ENCODE data around the gene CCDC187. TPM values are rescaled to one million over a fixed set of nuclear protein-coding genes. Genes with fewer than 3 reads are reported as not detected.

The CCDC187 gene
- polyA plus RNA-seq, 1 donor from 2014 or later = not detected

GRCh38 chr9:136218271-136218670 lies 85.6 kb downstream of the CCDC187 start:
- no peak overlapping the region for H3K4me3 ChIP-seq (ENCODE audit: low read length)
- no peaks in the 10 kb centered on the region for H3K27me3 ChIP-seq (ENCODE audit: insufficient read depth, low read depth, low read length)
- H3F3A ChIP-seq (ENCODE audit: insufficient read depth, low read length, poor library complexity, severe bottlenecking) = no peaks in the 10 kb centered on the region
- H3K79me2 ChIP-seq (replicated peaks; ENCODE audit: insufficient read depth, low read length) = no peaks in the 10 kb centered on the region
- no peak overlapping the region for H3K9ac ChIP-seq (ENCODE audit: low read length)
- no peaks in the 10 kb centered on the region for H3K9me2 ChIP-seq (ENCODE audit: insufficient read depth, low read length)
- no peak overlapping the region for H3K27ac ChIP-seq (ENCODE audit: low read length)
- no peak overlapping the region for H3K4me2 ChIP-seq (ENCODE audit: low read length)
- H3K36me3 ChIP-seq (ENCODE audit: insufficient read depth, low read length) = peaks cover 6% of the 10 kb centered on the region
- H4K20me1 ChIP-seq (ENCODE audit: insufficient read depth) = no peaks in the 10 kb centered on the region
- no peak for TF ChIP-seq CTCF (IDR thresholded peaks at IDR 0.05; ENCODE audit: poor library complexity, severe bottlenecking)
- no peak for TF ChIP-seq REST (IDR thresholded peaks at IDR 0.05; ENCODE audit: borderline replicate concordance)
- TF ChIP-seq SMC3 (conservative IDR thresholded peaks at IDR 0.05; ENCODE audit: poor library complexity) = no peak
- TF ChIP-seq MXI1 (conservative IDR thresholded peaks at IDR 0.05; ENCODE audit: poor library complexity, severe bottlenecking) = no peak
- no peak for TF ChIP-seq POLR2AphosphoS5 (IDR thresholded peaks at IDR 0.05)
- no peak overlapping the region for H2AFZ ChIP-seq (ENCODE audit: low read depth, low read length)
- H3K9me3 ChIP-seq (ENCODE audit: low read length) = no peaks in the 10 kb centered on the region

GRCh38 chr9:136216541-136217244 lies 87.2 kb downstream of the CCDC187 start:
- peaks cover 6% of the 10 kb centered on the region for H3K36me3 ChIP-seq (ENCODE audit: insufficient read depth, low read length)
- no peak overlapping the region for H3K9ac ChIP-seq (ENCODE audit: low read length)
- no peak overlapping the region for H3K27ac ChIP-seq (ENCODE audit: low read length)
- H3K9me3 ChIP-seq (ENCODE audit: low read length) = no peaks in the 10 kb centered on the region
- no peak overlapping the region for H3K4me3 ChIP-seq (ENCODE audit: low read length)
- no peak for TF ChIP-seq RAD21 (conservative IDR thresholded peaks at IDR 0.05)
- TF ChIP-seq CTCF (IDR thresholded peaks at IDR 0.05; ENCODE audit: poor library complexity, severe bottlenecking) = no peak
- no peak for TF ChIP-seq REST (IDR thresholded peaks at IDR 0.05; ENCODE audit: borderline replicate concordance)
- TF ChIP-seq TAF1 (IDR thresholded peaks at IDR 0.05; ENCODE audit: low read depth) = no peak
- no peak for TF ChIP-seq EZH2 (IDR thresholded peaks at IDR 0.05; ENCODE audit: borderline replicate concordance, insufficient read depth, low read length, poor library complexity, severe bottlenecking)
- no peaks in the 10 kb centered on the region for H3K9me2 ChIP-seq (ENCODE audit: insufficient read depth, low read length)
- H3K4me2 ChIP-seq (ENCODE audit: low read length) = no peak overlapping the region
- H3F3A ChIP-seq (ENCODE audit: insufficient read depth, low read length, poor library complexity, severe bottlenecking) = no peaks in the 10 kb centered on the region
- no peak overlapping the region for H2AFZ ChIP-seq (ENCODE audit: low read depth, low read length)
- no peaks in the 10 kb centered on the region for H4K20me1 ChIP-seq (ENCODE audit: insufficient read depth)
- no peaks in the 10 kb centered on the region for H3K79me2 ChIP-seq (replicated peaks; ENCODE audit: insufficient read depth, low read length)
- no peaks in the 10 kb centered on the region for H3K27me3 ChIP-seq (ENCODE audit: insufficient read depth, low read depth, low read length)

All from neural cell (in vitro differentiated cells).